Endothelial cell of umbilical vein (primary cell): ENCODE data around the gene LCN2. TPM values are rescaled to one million over a fixed set of nuclear protein-coding genes. Genes with fewer than 3 reads are reported as not detected.

Experiments
- BruUV-seq: library from RNA; stranded (reverse); fragments of 400-500 nt; replicated peaks from 2 replicates; lab custom pipeline; 2021; lab: Mats Ljungman, UMichigan
- CTCF ChIA-PET: fragments of 300-600, 350-600 bp; sonication (Branson Sonifier 250); formaldehyde crosslinking; loops from one replicate; lab custom pipeline; 2021; ENCODE audit warnings: antibody characterized with exemption, inconsistent platforms; lab: Charles Lee
- POLR2A ChIA-PET: fragments of 300-600, 350-600 bp; sonication (Branson Sonifier 250); formaldehyde crosslinking; loops from one replicate; lab custom pipeline; 2021; ENCODE audit warnings: antibody characterized with exemption, inconsistent platforms; lab: Charles Lee
- DNase-seq: peaks from one replicate; pipeline ENCODE4 v3.0.0-alpha.2; 2011; ENCODE audit warnings: low read depth, low spot score
- FAIRE-seq: peaks from 2 replicates; lab custom pipeline; 2011; peaks lifted over from hg19 to GRCh38; lab: Jason Lieb, UNC
- H2AFZ ChIP-seq: 2 replicates; pipeline ENCODE4 v1.6.0; 2012; ENCODE audit warnings: low read depth, low read length, control low read depth, inconsistent platforms
- H3K27ac ChIP-seq: 2 replicates; pipeline ENCODE4 v1.5.1; 2011; ENCODE audit warnings: low read depth, mild to moderate bottlenecking, control low read depth, low read length, moderate library complexity; ENCODE audit not compliant: insufficient read depth
- H3K27me3 ChIP-seq, 2 experiments: 2 replicates each; pipeline versions ENCODE4 v1.6.0 to v1.6.1; 2011; ENCODE audit warnings: low read length in 2 of 2, mixed read lengths in 1 of 2; ENCODE audit not compliant: control insufficient read depth in 2 of 2, insufficient read depth in 2 of 2
- H3K36me3 ChIP-seq, 2 experiments: 2 replicates in 1 of 2; 3 replicates in 1 of 2; pipeline ENCODE4 v1.5.1; 2011; ENCODE audit warnings: low read length in 2 of 2, mild to moderate bottlenecking in 1 of 2, moderate library complexity in 1 of 2; ENCODE audit not compliant: control insufficient read depth in 2 of 2, insufficient read depth in 2 of 2; ENCODE audit errors: extremely low read depth in 1 of 2
- H3K4me1 ChIP-seq: 3 replicates; pipeline ENCODE4 v1.5.1; 2011; ENCODE audit warnings: mild to moderate bottlenecking, low read length; ENCODE audit not compliant: control insufficient read depth, insufficient read depth; ENCODE audit errors: extremely low read depth
- H3K4me2 ChIP-seq: 2 replicates; pipeline ENCODE4 v1.6.1; 2011; ENCODE audit warnings: low read length, control low read depth, mixed read lengths; ENCODE audit not compliant: insufficient read depth
- H3K4me3 ChIP-seq, 3 experiments: fragments of 200-600 bp in 1 of 3; sonication (generic), shearing (Covaris generic) in 1 of 3; replicated peaks in 1 of 3; 2 replicates each; pipeline ENCODE4 v1.5.1; 2011 to 2016; ENCODE audit warnings: control low read depth in 3 of 3, low read length in 3 of 3, mild to moderate bottlenecking in 2 of 3, inconsistent platforms in 1 of 3, low read depth in 1 of 3, moderate library complexity in 1 of 3; ENCODE audit not compliant: insufficient read depth in 1 of 3
- H3K79me2 ChIP-seq: 2 replicates; pipeline ENCODE4 v1.6.0; 2012; ENCODE audit warnings: low read length, inconsistent platforms; ENCODE audit not compliant: control insufficient read depth, insufficient read depth
- H3K9ac ChIP-seq: replicated peaks from 2 replicates; pipeline ENCODE3; 2011; ENCODE audit warnings: low read length, control low read depth; ENCODE audit not compliant: insufficient read depth; ENCODE audit errors: extremely low read depth
- H3K9me1 ChIP-seq: replicated peaks from 3 replicates; pipeline ENCODE4 v1.6.0; 2011; ENCODE audit warnings: mild to moderate bottlenecking, low read length; ENCODE audit not compliant: control insufficient read depth, insufficient read depth; ENCODE audit errors: extremely low read depth
- H3K9me3 ChIP-seq: replicated peaks from 2 replicates; pipeline ENCODE4 v1.5.1; 2012; ENCODE audit warnings: low read length, inconsistent platforms; ENCODE audit not compliant: control insufficient read depth, insufficient read depth
- H4K20me1 ChIP-seq: replicated peaks from 2 replicates; pipeline ENCODE3; 2011; ENCODE audit warnings: mild to moderate bottlenecking, low read length; ENCODE audit not compliant: control insufficient read depth, insufficient read depth; ENCODE audit errors: extremely low read depth
- CTCF ChIP-seq, 2 donors: IDR thresholded peaks; 1 replicate in 1 of 2; 2 replicates in 1 of 2; pipeline ENCODE4 v1.5.1; 2011; ENCODE audit warnings: low read length in 2 of 2, mild to moderate bottlenecking in 2 of 2, moderate library complexity in 2 of 2, control low read depth in 1 of 2, inconsistent platforms in 1 of 2, low read depth in 1 of 2; ENCODE audit not compliant: insufficient read depth in 1 of 2; ENCODE audit errors: extremely low read depth in 1 of 2
- EZH2 ChIP-seq: IDR thresholded peaks from 2 replicates; pipeline ENCODE4 v1.6.1; 2012; ENCODE audit warnings: borderline replicate concordance, low read depth, mild to moderate bottlenecking, moderate library complexity, low read length, inconsistent platforms; ENCODE audit not compliant: severe bottlenecking
- FOS ChIP-seq: IDR thresholded peaks from 2 replicates; pipeline ENCODE4 v1.6.1; 2011; ENCODE audit warnings: mild to moderate bottlenecking, low read length, moderate library complexity, borderline replicate concordance; ENCODE audit not compliant: insufficient read depth
- JUN ChIP-seq: IDR thresholded peaks from 2 replicates; pipeline ENCODE4 v1.6.1; 2011; ENCODE audit warnings: borderline replicate concordance, low read depth; ENCODE audit not compliant: insufficient read length, insufficient read depth
- MAX ChIP-seq: IDR thresholded peaks from 2 replicates; pipeline ENCODE4 v1.6.1; 2011; ENCODE audit not compliant: insufficient read depth, insufficient read length
- MYC ChIP-seq: IDR thresholded peaks from one replicate; pipeline ENCODE4 v1.6.1; 2011; ENCODE audit warnings: mild to moderate bottlenecking, low read depth, low read length
- POLR2A ChIP-seq: IDR thresholded peaks from 2 replicates; pipeline ENCODE4 v1.6.1; 2012; ENCODE audit warnings: low read depth, mild to moderate bottlenecking, control low read depth, low read length
- POLR2AphosphoS5 ChIP-seq: IDR thresholded peaks from 2 replicates; pipeline ENCODE4 v1.6.1; 2012; ENCODE audit warnings: low read depth, mild to moderate bottlenecking, control low read depth, low read length, moderate library complexity; ENCODE audit not compliant: insufficient read depth
- dilution Hi-C: fragments of 300-500 bp; cut with MboI; formaldehyde crosslinking; loops from one replicate; pipeline ENCODE4 v1.15.0; 2019; ENCODE audit warnings: low sequenced_read_pairs; ENCODE audit not compliant: extremely low pct_ligation_motif_present
- intact Hi-C: fragments of 100-400 bp; cut with micrococcal nuclease; formaldehyde crosslinking; loops from one replicate; pipeline ENCODE4 v1.10.0; 2022
- polyA plus RNA-seq, 4 experiments: library from polyadenylated mRNA; depleted of rRNA in 3 of 4; stranded (reverse) in 3 of 4; unstranded in 1 of 4; fragments of >200 nt; gene quantifications; 2 replicates each; pipeline versions ENCODE4 v1.2.1 to v1.2.3, GENCODE V29; 2011 to 2012; ENCODE audit warnings: missing spikeins in 1 of 4
- total RNA-seq: library from RNA; stranded (reverse); gene quantifications from 2 replicates; pipeline ENCODE4 v1.2.3, GENCODE V29; 2021

LCN2 gene
- total and polyA plus RNA-seq, 2 donors (not counting 3 experiments of a cell fraction or from before 2014, with no cell fraction given) = not detected

GRCh38 chr9:128121466-128121810 is 27.8 kb upstream of the LCN2 start:
- intact Hi-C loops (no loop called here), dilution Hi-C loops (no loop called here)
- no peak overlapping the region for H3K27ac ChIP-seq
- H3K4me3 ChIP-seq = no peak overlapping the region
- peaks cover 3% of the 10 kb centered on the region for H3K79me2 ChIP-seq
- DNase-seq (no peak), FAIRE-seq (no peak)
- POLR2A ChIA-PET = no interaction called here
- TF ChIP-seq MAX (no peak), MYC (no peak)
- H3K27me3 ChIP-seq = no peaks in the 10 kb centered on the region
- H3K4me1 ChIP-seq = peaks cover 6% of the 10 kb centered on the region
- no peak overlapping the region for H2AFZ ChIP-seq
- no peaks in the 10 kb centered on the region for H3K9me3 ChIP-seq
- H3K9ac ChIP-seq = no peak overlapping the region
- H4K20me1 ChIP-seq = no peaks in the 10 kb centered on the region
- H3K36me3 ChIP-seq = peaks cover 0 to 16% of the 10 kb centered on the region in 2 experiments
- no peak overlapping the region for H3K4me2 ChIP-seq
- H3K9me1 ChIP-seq = no peaks in the 10 kb centered on the region
- CTCF ChIA-PET = interaction anchor here (1.3 kb wide), 1 partner anchor 178 kb away, joined by 3 read pairs; no protein-coding TSS in a partner anchor
- no TSS peak for BruUV-seq

- dilution Hi-C loops (no loop called here), intact Hi-C loops (no loop called here)
- H3K4me1 ChIP-seq = peaks cover 6% of the 10 kb centered on the region
- no peaks in the 10 kb centered on the region for H4K20me1 ChIP-seq
- POLR2A ChIA-PET = no interaction called here
- no peak for TF ChIP-seq FOS
- no peak for TF ChIP-seq JUN
- TF ChIP-seq POLR2AphosphoS5 = no peak
- no peak for TF ChIP-seq CTCF (IDR thresholded peaks at IDR 0.05; ENCODE audit: extremely low read depth in 1 of 2, insufficient read depth in 1 of 2, low read depth in 1 of 2, low read length in 2 of 2)
- no peak for TF ChIP-seq EZH2
- no peak for TF ChIP-seq POLR2A
- no peak for TF ChIP-seq MAX
- TF ChIP-seq MYC = no peak
- H3K4me2 ChIP-seq = no peak overlapping the region
- H2AFZ ChIP-seq = no peak overlapping the region
- no peaks in the 10 kb centered on the region for H3K9me3 ChIP-seq
- FAIRE-seq = no peak
- CTCF ChIA-PET = interaction anchor here (1.3 kb wide), 1 partner anchor 179 kb away, joined by 3 read pairs; no protein-coding TSS in a partner anchor
- DNase-seq = no peak
- no peaks in the 10 kb centered on the region for H3K27me3 ChIP-seq
- no peaks in the 10 kb centered on the region for H3K9me1 ChIP-seq
- H3K36me3 ChIP-seq = peaks cover 0 to 16% of the 10 kb centered on the region in 2 experiments
- no peak overlapping the region for H3K9ac ChIP-seq
- H3K79me2 ChIP-seq = peaks cover 8% of the 10 kb centered on the region
- no peak overlapping the region for H3K27ac ChIP-seq
- BruUV-seq = no TSS peak
- H3K4me3 ChIP-seq = no peak overlapping the region
Observed at GRCh38 chr9:128121924-128122808, 27.1 kb upstream of the LCN2 start.
